Stimulated activated effector memory CD8-positive, alpha-beta T cell treated with anti-CD3 and anti-CD28 coated beads, Interleukin-12 subunit alpha, Interleukin-12 subunit beta, amount 100 ng/mL, for 72 hours (primary cell): ENCODE data around the gene TLCD4.
A peak's percentile ranks its signal among the peaks of the same experiment; 100 is the strongest.
"Not testable (repeated sequence)": the region's sequence is repeated elsewhere in the genome, so short reads cannot be mapped to it uniquely, and the experiment has no call there.

Experiments
- ATAC-seq: fragments of 150-1000 bp; cut with Tn5 transposase; 2 replicates; pipeline ENCODE4 v1.10.0; 2021
- DNase-seq, 2 donors: peaks; one replicate each; pipeline ENCODE4 v3.0.0; 2021 to 2022; ENCODE audit warnings: low spot score in 2 of 2
- H3K27ac Mint-ChIP-seq: one replicate; pipeline ENCODE4 v1.8.0; 2022; ENCODE audit warnings: mild to moderate bottlenecking, mixed read lengths
- H3K36me3 Mint-ChIP-seq: one replicate; pipeline ENCODE4 v1.8.0; 2022; ENCODE audit warnings: mild to moderate bottlenecking, mixed read lengths
- H3K4me1 Mint-ChIP-seq: one replicate; pipeline ENCODE4 v1.8.0; 2022; ENCODE audit warnings: mixed read lengths
- H3K4me3 Mint-ChIP-seq: one replicate; pipeline ENCODE4 v1.8.0; 2022; ENCODE audit warnings: mild to moderate bottlenecking, mixed read lengths
- H3K9me3 Mint-ChIP-seq: one replicate; pipeline ENCODE4 v1.8.0; 2022; ENCODE audit warnings: mixed read lengths

TLCD4 gene

DNA sequence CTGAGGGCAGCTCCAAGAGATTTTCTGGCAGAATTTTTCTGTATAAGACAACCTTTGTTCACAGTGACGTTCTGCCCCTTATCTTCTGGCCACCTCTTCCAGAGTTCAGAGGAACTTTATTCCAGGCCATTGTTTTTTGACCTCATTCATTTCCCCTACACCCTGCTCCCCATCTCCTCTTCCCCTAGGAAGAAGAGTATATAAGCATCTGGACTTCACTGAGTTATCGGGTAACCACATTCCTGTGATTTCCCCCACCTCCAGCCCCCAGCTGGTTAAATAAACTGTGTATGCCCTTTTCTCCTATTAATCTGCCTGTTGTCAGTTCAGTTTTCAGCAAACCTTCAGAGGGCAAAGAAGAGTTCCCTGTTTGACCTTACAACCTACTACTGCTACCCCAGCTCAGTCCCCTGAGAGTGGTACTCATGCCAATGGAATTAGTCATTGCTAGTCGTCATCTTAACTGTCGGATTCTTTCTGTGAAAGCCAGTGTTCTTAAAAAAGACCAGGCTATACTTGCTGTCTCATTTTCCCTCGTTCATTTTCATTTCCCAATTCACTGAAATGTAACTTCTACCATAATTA is 30.1 kb upstream of the TLCD4 start:
- ATAC-seq: no peak
- no peak overlapping the region for H3K27ac Mint-ChIP-seq

DNA sequence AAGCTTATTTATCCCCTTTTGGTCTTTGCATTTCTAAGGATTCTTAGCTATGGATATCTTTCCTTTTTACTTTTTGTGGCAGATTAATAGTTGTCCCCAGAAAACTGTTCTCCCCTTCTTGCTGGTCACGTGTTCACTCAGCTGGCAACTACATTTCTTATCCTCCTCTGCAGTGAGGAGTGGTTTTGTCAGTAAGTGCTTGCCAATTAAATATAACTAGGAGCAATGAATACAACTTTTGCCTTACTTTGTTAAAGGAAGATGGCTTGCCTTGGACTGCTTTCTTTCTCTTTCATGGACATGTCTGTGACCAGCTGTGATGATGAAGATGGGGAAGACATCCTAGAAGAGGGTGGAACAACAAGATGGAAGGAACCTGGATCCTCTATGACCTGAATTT is 28.9 kb upstream of the TLCD4 start:
- DNase-seq (no peak), ATAC-seq (no peak)
- Mint-ChIP-seq H3K4me1 (no peaks in the 10 kb centered on the region), H3K27ac (no peak overlapping the region), H3K36me3 (no peaks in the 10 kb centered on the region), H3K9me3 (no peaks in the 10 kb centered on the region), H3K4me3 (no peak overlapping the region)

More for the DNA sequence above, 30.1 kb upstream of the TLCD4 start:
- no peaks in the 10 kb centered on the region for H3K9me3 Mint-ChIP-seq
- DNase-seq: no peak
- no peaks in the 10 kb centered on the region for H3K36me3 Mint-ChIP-seq
- H3K4me3 Mint-ChIP-seq: no peak overlapping the region
- H3K4me1 Mint-ChIP-seq: no peaks in the 10 kb centered on the region

DNA sequence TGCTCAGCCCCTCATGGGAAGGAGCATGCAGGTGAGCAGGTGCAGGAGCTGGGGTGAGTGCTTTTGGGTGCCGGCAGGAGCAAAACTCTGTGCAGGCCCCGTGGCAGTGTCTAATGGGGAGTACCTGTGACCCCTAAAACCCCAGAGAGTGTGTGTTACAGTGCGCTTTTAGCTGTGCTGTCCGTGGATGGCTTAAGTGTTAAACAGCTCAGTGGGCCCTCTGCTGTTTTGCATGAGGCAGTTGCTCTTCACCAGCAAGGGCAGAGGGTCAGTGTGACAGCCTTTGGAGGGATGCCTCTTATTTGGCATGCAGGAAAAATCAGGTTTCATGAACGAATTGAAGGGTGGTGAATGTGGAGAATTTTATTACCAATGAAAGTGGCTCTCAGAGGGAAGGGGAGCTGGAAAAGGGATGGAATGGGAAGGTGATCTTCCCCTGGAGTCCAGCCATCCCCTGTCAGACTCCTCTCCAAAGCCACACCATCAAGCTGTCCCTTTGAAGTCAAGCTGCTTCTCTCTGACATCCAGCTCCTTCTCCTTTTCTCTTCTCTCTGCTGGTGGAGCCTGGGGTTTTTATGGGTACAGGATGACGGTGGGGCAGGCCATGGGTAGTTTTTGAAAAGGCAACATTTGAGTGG is 27.4 kb upstream of the TLCD4 start:
- no peak overlapping the region for H3K27ac Mint-ChIP-seq
- DNase-seq (no peak), ATAC-seq (no peak)
- H3K4me1 Mint-ChIP-seq: no peaks in the 10 kb centered on the region
- H3K36me3 Mint-ChIP-seq: no peaks in the 10 kb centered on the region
- H3K9me3 Mint-ChIP-seq: no peaks in the 10 kb centered on the region
- H3K4me3 Mint-ChIP-seq: no peak overlapping the region

DNA sequence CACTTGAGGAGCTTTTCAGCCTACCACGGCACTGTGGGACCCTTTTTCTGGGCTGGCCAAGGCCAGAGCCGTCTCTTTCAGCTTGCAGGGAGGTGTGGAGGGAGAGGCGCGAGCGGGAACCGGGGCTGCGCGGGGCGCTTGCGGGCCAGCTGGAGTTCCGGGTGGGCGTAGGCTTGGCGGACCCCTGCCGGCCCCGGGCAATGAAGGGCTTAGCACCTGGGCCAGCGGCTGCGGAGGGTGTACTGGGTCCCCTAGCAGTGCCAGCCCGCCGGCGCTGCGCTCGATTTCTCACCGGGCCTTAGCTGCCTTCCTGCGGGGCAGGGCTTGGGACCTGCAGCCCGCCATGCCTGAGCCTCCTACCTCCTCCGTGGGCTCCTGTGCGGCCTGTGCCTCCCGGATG is 25.9 kb upstream of the TLCD4 start:
- not testable (repeated sequence) for H3K27ac Mint-ChIP-seq, H3K4me1 Mint-ChIP-seq, H3K9me3 Mint-ChIP-seq, ATAC-seq, H3K4me3 Mint-ChIP-seq, DNase-seq, H3K36me3 Mint-ChIP-seq

DNA sequence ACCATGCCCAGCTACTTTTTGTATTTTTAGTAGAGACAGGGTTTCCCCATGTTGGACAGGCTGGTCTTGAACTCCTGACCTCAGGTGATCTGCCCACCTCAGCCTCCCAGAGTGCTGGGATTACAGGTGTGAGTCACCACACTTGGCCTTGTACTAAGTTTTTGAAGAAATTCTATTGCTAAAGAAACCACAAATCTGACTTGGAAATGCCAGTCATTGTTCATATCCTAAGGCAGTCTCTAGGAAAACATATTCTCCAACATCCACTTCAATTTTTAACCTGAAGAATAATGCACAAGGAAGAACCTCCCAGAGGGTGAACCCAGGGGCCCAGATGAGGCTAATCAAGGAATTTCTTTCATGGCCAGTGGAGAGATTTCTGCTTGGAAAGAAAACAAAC is 24.3 kb upstream of the TLCD4 start:
- DNase-seq, H3K27ac Mint-ChIP-seq, H3K36me3 Mint-ChIP-seq, H3K4me3 Mint-ChIP-seq, ATAC-seq, H3K4me1 Mint-ChIP-seq, H3K9me3 Mint-ChIP-seq: not testable (repeated sequence)

DNA sequence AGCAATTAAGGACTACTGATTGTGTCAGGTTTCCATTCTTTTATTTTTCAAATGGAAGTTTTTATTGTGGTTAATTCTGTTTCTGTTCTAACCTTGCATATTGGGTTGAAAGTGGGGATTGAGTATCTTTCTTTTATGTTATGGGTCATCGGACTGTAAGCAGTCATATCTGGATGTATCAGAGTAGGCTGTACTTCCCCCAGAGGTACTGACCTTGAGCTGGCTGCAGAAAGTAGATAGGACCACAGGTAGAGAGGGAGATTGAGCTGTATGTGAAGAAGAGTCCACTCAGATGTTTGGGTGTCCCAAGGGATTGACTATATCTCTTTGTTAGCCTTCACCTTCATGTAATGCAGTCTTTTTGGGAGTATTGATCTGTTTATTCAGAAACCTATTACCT is 23.9 kb upstream of the TLCD4 start:
- H3K36me3 Mint-ChIP-seq: no peaks in the 10 kb centered on the region
- H3K4me3 Mint-ChIP-seq: no peak overlapping the region
- H3K4me1 Mint-ChIP-seq: no peaks in the 10 kb centered on the region
- H3K9me3 Mint-ChIP-seq: no peaks in the 10 kb centered on the region
- DNase-seq (no peak), ATAC-seq (no peak)
- H3K27ac Mint-ChIP-seq: no peak overlapping the region

DNA sequence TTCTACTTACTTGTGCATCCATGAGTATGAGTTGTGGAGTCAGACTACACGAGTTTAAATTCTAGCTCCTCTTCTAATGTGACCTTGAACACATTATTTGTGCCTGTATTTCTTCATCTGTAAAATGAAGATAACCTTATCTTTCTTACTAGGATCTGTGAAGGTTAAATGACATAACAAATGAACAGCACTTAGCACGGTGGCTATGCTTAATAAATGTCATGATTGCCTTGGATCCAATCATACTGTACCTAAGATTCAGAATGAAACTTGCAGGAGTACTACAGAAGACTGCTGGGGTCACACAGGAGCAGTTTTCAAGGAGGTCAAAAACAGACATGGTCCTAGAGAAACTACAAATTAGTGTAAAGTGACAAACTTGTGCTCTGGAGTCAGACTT is 22.2 kb upstream of the TLCD4 start:
- H3K36me3 Mint-ChIP-seq: no peaks in the 10 kb centered on the region
- no peak overlapping the region for H3K27ac Mint-ChIP-seq
- DNase-seq: no peak
- no peaks in the 10 kb centered on the region for H3K9me3 Mint-ChIP-seq
- no peaks in the 10 kb centered on the region for H3K4me1 Mint-ChIP-seq
- ATAC-seq: no peak
- H3K4me3 Mint-ChIP-seq: no peak overlapping the region

DNA sequence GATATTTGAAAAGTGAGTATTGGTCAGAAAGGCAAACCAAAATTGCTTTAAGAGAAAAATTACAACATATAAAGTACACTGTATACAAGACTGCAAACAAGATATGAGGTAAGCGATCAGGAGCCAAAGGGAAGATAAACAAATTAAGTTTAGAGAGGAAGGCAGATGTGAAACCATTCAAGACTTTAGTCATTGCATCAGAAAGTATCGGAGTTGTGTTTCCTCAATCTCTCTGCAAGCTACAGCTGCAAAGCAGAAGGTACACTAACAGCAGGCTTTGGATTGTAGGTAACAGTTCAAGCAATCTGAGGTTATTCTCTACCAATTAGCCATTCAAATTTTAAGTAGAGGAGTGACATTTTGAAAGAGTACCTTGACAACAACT is 21.3 kb upstream of the TLCD4 start:
- Mint-ChIP-seq H3K4me1 (no peaks in the 10 kb centered on the region), H3K4me3 (no peak overlapping the region), H3K9me3 (no peaks in the 10 kb centered on the region), H3K27ac (no peak overlapping the region), H3K36me3 (no peaks in the 10 kb centered on the region)
- DNase-seq: no peak
- no peak for ATAC-seq

DNA sequence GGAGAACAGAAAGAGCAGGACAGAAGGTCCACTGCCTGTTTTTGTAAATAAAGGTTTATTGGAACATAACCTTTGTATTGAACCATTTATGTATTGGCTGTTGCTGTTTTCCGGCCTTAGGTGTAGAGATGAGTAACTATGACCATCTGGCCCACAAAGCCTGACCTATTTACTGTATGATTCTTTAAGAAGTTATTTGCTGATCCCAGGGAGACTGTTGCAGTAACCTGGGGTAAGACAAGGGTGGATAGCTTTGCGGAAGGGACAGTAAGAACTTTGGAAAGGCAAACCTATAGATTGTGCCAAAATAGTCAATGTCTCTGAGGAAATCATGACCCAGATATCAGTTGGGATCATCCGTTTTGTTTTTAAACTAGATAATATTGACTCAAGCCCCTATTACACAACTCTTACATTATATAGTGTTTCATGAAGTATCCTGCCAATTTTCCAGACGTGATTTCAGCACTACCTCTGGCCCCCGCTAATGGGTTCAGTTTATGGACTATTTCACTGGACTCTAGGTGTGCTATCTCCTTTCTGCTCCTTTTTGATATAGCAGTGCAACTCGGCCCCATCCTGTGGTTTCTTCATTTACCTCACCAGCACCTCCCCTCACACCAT is 20.8 kb upstream of the TLCD4 start:
- Mint-ChIP-seq H3K27ac (no peak overlapping the region), H3K4me1 (no peaks in the 10 kb centered on the region), H3K4me3 (no peak overlapping the region), H3K9me3 (no peaks in the 10 kb centered on the region), H3K36me3 (no peaks in the 10 kb centered on the region)
- DNase-seq: no peak
- no peak for ATAC-seq

DNA sequence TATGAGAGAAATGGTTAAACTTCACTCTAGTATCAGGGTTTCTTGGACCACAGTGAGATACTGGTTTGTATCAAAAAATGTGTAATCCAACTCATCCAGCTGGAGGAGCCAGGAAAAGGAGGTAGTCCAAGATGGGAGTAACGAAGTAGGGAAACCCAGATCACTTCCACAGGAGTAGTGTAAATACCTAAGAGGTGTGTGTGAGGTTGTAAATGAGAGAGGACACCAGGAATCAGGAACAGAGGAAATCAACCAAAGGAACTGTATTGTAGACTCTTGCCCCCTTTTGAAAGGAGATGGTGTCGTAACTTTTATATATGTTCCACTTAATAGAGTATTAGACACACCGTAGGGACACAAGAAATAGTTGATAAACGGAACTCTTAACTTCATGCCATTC is 19.7 kb upstream of the TLCD4 start:
- ATAC-seq: no peak
- Mint-ChIP-seq H3K4me1 (no peaks in the 10 kb centered on the region), H3K27ac (no peak overlapping the region), H3K9me3 (no peaks in the 10 kb centered on the region), H3K36me3 (no peaks in the 10 kb centered on the region), H3K4me3 (no peak overlapping the region)
- no peak for DNase-seq

DNA sequence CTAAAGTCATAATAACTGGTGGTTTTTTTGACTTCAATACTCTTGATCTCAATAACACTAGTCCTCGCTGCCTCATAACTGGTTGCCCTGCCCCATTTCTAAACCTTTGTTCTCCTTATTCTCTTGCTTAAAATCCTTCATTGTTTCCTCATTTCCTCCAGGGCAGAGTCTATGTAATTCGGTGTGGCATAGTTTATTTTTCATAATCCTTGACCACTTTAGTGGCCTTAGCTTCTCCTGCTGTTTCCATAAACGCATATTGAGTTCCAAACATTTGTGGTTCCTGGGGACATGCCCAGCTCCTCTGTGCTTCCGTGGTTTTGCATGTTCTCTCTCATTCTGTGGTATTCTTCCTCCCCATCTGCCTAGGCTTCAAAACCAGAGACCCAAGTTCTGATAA is 19.0 kb upstream of the TLCD4 start:
- H3K4me1 Mint-ChIP-seq: no peaks in the 10 kb centered on the region
- H3K4me3 Mint-ChIP-seq: no peak overlapping the region
- no peak for DNase-seq
- ATAC-seq: no peak
- no peaks in the 10 kb centered on the region for H3K36me3 Mint-ChIP-seq
- no peaks in the 10 kb centered on the region for H3K9me3 Mint-ChIP-seq
- no peak overlapping the region for H3K27ac Mint-ChIP-seq

DNA sequence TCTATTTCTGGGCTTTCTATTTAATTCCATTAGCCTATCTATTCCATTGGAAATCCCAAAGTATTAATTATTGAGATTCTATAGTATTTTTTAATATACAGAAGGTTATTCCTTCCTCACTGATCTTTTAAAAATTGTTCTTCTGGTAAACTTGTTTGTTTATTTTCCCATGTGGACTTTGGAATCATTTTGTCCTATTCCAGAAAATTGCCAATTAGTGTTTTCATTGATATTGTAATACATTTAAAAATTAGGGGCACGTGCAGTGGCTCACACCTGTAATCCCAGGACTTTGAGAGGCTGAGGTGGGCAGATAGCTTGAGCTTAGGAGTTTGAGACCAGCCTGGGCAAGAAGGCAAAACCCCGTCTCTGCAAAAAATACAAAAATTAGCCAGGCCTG is 8.4 kb upstream of the TLCD4 start:
- ATAC-seq: no peak
- no peak for DNase-seq
- H3K36me3 Mint-ChIP-seq: no peaks in the 10 kb centered on the region
- H3K9me3 Mint-ChIP-seq: no peaks in the 10 kb centered on the region
- no peak overlapping the region for H3K27ac Mint-ChIP-seq
- no peak overlapping the region for H3K4me3 Mint-ChIP-seq
- no peaks in the 10 kb centered on the region for H3K4me1 Mint-ChIP-seq

DNA sequence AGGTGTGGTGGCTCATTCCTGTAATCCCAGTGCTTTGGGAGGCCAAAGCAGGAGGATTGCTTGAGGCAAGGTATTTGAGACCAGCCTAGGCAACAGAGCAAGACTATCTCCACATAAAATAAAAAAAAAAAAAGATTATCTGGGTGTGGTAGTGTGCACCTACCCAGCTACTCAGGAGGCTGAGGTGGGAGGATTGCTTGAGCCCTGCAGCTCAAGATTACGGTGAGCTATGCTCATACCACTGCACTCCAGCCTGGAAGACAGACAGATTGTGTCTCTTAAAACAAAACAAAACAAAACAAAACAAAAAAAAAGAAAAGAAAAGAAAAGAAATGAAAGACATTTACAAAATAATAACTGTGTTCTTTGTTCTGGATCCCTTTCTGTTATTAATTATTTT is 6.1 kb upstream of the TLCD4 start:
- Mint-ChIP-seq H3K4me1 (no peaks in the 10 kb centered on the region), H3K36me3 (no peaks in the 10 kb centered on the region), H3K4me3 (no peak overlapping the region), H3K27ac (no peak overlapping the region), H3K9me3 (no peaks in the 10 kb centered on the region)
- no peak for DNase-seq
- ATAC-seq: no peak

DNA sequence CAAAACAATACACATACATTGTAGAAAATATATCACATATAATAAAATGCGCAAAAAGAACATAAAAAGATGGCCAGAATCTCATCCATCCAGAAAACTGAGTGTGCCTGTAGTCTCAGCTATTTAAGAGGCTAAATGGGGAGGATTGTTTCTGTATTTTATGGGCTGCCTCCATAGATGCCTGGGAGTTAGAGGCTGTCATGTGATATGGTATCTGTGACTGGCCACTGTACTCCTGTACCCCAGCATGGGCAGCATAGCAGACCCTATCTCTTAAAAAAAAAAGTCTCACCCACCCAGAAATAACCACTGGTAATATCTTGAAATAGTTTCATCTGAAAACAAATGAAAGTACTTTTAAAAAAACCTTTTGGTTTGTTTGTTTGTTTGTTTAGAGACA is 3.5 kb upstream of the TLCD4 start:
- H3K27ac Mint-ChIP-seq: no peak overlapping the region
- H3K4me3 Mint-ChIP-seq: no peak overlapping the region
- no peaks in the 10 kb centered on the region for H3K36me3 Mint-ChIP-seq
- ATAC-seq (no peak), DNase-seq (no peak)
- H3K9me3 Mint-ChIP-seq: no peaks in the 10 kb centered on the region
- no peaks in the 10 kb centered on the region for H3K4me1 Mint-ChIP-seq

DNA sequence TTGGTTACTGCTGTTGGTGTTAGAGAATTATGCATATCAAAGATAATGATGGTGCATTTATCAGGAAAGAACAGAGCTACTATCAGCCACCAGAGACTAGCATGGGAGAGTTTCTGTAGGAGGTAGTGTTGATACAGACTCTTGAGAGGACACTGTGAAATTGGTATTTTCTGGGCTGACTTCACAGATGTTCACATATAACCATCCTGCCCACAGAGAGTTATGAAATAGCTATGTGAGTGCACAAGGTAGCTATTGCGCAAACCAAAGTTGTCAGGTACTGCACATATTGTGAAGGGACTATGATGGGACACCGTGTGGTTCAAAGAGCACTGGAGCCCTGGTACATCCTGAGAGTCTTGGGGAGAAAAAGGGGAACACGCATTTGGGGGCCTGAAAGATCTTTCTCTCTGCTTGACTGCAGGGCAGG is 1.4 kb upstream of the TLCD4 start:
- no peak overlapping the region for H3K4me3 Mint-ChIP-seq
- no peak for ATAC-seq

DNA sequence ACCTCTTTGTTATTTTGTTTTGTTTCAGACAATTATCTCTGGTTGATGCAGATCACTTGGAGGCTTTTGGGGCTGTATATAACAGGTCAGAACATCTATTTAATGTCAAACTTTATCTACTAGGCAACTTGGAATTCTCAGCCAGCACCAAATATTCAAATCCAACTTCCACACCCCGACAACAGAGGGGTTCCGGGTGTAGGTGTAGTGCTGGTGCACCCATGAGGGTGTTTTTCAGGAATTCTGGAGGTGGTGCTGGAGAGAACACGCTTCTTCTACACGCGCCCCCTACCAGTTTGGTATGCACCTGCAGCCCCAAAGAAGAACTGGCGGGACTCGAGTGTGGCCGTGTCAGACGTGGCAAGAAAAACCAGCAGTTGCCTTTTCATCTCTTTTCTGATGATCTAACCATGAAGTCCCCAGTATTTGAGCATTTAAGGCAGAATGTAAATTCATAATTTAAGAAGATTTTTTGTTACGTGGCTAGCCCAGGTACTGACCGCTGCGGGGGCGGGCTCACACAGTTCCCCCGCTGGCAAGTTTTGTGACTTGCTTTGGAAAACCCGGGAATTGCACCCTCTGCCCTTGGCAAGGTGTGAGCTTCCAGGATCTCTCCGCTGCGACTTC is 462 bp upstream of the TLCD4 start:
- peak; percentile 18 to 52 for DNase-seq
- H3K9me3 Mint-ChIP-seq: no peaks in the 10 kb centered on the region
- no peak overlapping the region for H3K27ac Mint-ChIP-seq
- H3K36me3 Mint-ChIP-seq: no peaks in the 10 kb centered on the region
- H3K4me1 Mint-ChIP-seq: no peaks in the 10 kb centered on the region
- peak overlapping the region; percentile 62 for H3K4me3 Mint-ChIP-seq
- ATAC-seq: peak; percentile 70

More for the DNA sequence above, 1.4 kb upstream of the TLCD4 start:
- no peaks in the 10 kb centered on the region for H3K36me3 Mint-ChIP-seq
- H3K4me1 Mint-ChIP-seq: no peaks in the 10 kb centered on the region
- no peaks in the 10 kb centered on the region for H3K9me3 Mint-ChIP-seq
- no peak overlapping the region for H3K27ac Mint-ChIP-seq
- no peak for DNase-seq
